Measurements from ENCODE around the gene ADAMTSL2. TPM values are rescaled to one million over a fixed set of nuclear protein-coding genes. Genes with fewer than 3 reads are reported as not detected.

ADAMTSL2 gene
- total and polyA plus RNA-seq, 2 of the 13 experiments (the other 11 are each of a cell fraction or from before 2014, with no cell fraction given), result 1.9 to 3.8 TPM

DNA sequence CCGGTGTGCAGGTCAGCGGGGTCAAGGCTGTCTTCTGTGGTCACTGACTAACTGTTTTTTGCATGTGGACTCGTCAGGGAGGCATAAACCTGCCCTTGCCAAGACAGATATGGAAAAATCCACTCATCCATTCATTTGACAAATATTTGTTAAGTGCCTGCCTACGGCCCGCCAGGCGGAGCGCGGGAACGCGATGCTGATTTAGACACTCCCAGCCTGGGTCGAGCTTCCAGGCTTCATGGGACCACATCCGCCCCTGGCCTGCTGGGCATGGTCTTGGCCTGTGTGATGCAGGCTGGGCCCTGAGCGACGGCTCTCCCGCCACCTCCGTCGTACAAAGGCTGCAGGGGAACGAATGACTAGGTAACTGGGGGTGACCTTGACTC is 27.9 kb upstream of the ADAMTSL2 start (continued):
- TF ChIP-seq JARID2 (CRISPR knock-in tag; IDR thresholded peaks at IDR 0.05; ENCODE audit: insufficient replicate concordance) (peak; percentile 25), MED8 (CRISPR knock-in tag; IDR thresholded peaks at IDR 0.05; ENCODE audit: insufficient replicate concordance) (no peak), HHEX (CRISPR knock-in tag; IDR thresholded peaks at IDR 0.05) (no peak), SIX1 (CRISPR knock-in tag; IDR thresholded peaks at IDR 0.05; ENCODE audit: borderline replicate concordance) (no peak), ZNF331 (CRISPR knock-in tag; IDR thresholded peaks at IDR 0.05) (peak; percentile 90), JUNB (CRISPR knock-in tag; IDR thresholded peaks at IDR 0.05; ENCODE audit: borderline replicate concordance) (no peak), ZNF556 (CRISPR knock-in tag; IDR thresholded peaks at IDR 0.05; ENCODE audit: borderline replicate concordance) (0 out of 2 replicates have a peak, but pooled peaks have one; percentile 39), ZNF776 (CRISPR knock-in tag; IDR thresholded peaks at IDR 0.05) (no peak; the same call in 1 of the 2 replicates), ZNF343 (CRISPR knock-in tag; IDR thresholded peaks at IDR 0.05) (no peak), SATB2 (CRISPR knock-in tag; IDR thresholded peaks at IDR 0.05) (no peak), BCL6 (CRISPR knock-in tag; IDR thresholded peaks at IDR 0.05) (peak; percentile 69), HDAC1 (CRISPR knock-in tag; IDR thresholded peaks at IDR 0.05) (peak; percentile 56; the same call in 1 of the 2 replicates), REL (CRISPR knock-in tag; conservative IDR thresholded peaks at IDR 0.05) (no peak), KLF11 (CRISPR knock-in tag; IDR thresholded peaks at IDR 0.05) (peak; percentile 69; the same call in 1 of the 2 replicates), ZNF24 (IDR thresholded peaks at IDR 0.05) (no peak), MAFK (conservative IDR thresholded peaks at IDR 0.05 in 1 of 2, IDR thresholded peaks at IDR 0.05 in 1 of 2; ENCODE audit: low read length in 2 of 2) (no peak), CENPX (CRISPR knock-in tag; IDR thresholded peaks at IDR 0.05) (no peak)
- TF ChIP-seq, protein P1, sequence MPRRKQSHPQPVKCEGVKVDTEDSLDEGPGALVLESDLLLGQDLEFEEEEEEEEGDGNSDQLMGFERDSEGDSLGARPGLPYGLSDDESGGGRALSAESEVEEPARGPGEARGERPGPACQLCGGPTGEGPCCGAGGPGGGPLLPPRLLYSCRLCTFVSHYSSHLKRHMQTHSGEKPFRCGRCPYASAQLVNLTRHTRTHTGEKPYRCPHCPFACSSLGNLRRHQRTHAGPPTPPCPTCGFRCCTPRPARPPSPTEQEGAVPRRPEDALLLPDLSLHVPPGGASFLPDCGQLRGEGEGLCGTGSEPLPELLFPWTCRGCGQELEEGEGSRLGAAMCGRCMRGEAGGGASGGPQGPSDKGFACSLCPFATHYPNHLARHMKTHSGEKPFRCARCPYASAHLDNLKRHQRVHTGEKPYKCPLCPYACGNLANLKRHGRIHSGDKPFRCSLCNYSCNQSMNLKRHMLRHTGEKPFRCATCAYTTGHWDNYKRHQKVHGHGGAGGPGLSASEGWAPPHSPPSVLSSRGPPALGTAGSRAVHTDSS (CRISPR knock-in tag; conservative IDR thresholded peaks at IDR 0.05), result no peak
- TF ChIP-seq, protein P2, sequence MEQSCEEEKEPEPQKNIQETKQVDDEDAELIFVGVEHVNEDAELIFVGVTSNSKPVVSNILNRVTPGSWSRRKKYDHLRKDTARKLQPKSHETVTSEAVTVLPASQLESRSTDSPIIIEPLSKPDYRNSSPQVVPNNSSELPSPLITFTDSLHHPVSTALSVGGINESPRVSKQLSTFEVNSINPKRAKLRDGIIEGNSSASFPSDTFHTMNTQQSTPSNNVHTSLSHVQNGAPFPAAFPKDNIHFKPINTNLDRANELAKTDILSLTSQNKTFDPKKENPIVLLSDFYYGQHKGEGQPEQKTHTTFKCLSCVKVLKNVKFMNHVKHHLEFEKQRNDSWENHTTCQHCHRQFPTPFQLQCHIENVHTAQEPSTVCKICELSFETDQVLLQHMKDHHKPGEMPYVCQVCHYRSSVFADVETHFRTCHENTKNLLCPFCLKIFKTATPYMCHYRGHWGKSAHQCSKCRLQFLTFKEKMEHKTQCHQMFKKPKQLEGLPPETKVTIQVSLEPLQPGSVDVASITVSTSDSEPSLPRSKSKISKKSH (CRISPR knock-in tag; IDR thresholded peaks at IDR 0.05; ENCODE audit: borderline replicate concordance), result peak; percentile 62
- TF ChIP-seq, protein P3, sequence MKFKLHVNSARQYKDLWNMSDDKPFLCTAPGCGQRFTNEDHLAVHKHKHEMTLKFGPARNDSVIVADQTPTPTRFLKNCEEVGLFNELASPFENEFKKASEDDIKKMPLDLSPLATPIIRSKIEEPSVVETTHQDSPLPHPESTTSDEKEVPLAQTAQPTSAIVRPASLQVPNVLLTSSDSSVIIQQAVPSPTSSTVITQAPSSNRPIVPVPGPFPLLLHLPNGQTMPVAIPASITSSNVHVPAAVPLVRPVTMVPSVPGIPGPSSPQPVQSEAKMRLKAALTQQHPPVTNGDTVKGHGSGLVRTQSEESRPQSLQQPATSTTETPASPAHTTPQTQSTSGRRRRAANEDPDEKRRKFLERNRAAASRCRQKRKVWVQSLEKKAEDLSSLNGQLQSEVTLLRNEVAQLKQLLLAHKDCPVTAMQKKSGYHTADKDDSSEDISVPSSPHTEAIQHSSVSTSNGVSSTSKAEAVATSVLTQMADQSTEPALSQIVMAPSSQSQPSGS (CRISPR knock-in tag; IDR thresholded peaks at IDR 0.05), result peak; percentile 23; the same call in 1 of the 2 replicates
- TF ChIP-seq, protein P4, sequence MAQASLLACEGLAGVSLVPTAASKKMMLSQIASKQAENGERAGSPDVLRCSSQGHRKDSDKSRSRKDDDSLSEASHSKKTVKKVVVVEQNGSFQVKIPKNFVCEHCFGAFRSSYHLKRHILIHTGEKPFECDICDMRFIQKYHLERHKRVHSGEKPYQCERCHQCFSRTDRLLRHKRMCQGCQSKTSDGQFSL (CRISPR knock-in tag; IDR thresholded peaks at IDR 0.05), result 0 out of 2 replicates have a peak, but pooled peaks have one; percentile 15
- TF ChIP-seq, protein P5, sequence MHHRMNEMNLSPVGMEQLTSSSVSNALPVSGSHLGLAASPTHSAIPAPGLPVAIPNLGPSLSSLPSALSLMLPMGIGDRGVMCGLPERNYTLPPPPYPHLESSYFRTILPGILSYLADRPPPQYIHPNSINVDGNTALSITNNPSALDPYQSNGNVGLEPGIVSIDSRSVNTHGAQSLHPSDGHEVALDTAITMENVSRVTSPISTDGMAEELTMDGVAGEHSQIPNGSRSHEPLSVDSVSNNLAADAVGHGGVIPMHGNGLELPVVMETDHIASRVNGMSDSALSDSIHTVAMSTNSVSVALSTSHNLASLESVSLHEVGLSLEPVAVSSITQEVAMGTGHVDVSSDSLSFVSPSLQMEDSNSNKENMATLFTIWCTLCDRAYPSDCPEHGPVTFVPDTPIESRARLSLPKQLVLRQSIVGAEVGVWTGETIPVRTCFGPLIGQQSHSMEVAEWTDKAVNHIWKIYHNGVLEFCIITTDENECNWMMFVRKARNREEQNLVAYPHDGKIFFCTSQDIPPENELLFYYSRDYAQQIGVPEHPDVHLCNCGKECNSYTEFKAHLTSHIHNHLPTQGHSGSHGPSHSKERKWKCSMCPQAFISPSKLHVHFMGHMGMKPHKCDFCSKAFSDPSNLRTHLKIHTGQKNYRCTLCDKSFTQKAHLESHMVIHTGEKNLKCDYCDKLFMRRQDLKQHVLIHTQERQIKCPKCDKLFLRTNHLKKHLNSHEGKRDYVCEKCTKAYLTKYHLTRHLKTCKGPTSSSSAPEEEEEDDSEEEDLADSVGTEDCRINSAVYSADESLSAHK (CRISPR knock-in tag; IDR thresholded peaks at IDR 0.05; ENCODE audit: borderline replicate concordance), result no peak
